GM12892 (cell line): Measurements from ENCODE around the gene SLC5A5.

Experiments
- POLR2A ChIP-seq: IDR thresholded peaks from 2 replicates; pipeline ENCODE4 v1.6.1; 2011; ENCODE audit warnings: low read depth, low read length, control low read depth
- POLR2AphosphoS5 ChIP-seq: IDR thresholded peaks from 2 replicates; pipeline ENCODE4 v1.6.1; 2011; ENCODE audit warnings: low read depth, low read length, control low read depth
- TAF1 ChIP-seq: IDR thresholded peaks from 2 replicates; pipeline ENCODE4 v1.6.1; 2011; ENCODE audit warnings: low read depth, mild to moderate bottlenecking, control low read depth, low read length, borderline replicate concordance

DNA sequence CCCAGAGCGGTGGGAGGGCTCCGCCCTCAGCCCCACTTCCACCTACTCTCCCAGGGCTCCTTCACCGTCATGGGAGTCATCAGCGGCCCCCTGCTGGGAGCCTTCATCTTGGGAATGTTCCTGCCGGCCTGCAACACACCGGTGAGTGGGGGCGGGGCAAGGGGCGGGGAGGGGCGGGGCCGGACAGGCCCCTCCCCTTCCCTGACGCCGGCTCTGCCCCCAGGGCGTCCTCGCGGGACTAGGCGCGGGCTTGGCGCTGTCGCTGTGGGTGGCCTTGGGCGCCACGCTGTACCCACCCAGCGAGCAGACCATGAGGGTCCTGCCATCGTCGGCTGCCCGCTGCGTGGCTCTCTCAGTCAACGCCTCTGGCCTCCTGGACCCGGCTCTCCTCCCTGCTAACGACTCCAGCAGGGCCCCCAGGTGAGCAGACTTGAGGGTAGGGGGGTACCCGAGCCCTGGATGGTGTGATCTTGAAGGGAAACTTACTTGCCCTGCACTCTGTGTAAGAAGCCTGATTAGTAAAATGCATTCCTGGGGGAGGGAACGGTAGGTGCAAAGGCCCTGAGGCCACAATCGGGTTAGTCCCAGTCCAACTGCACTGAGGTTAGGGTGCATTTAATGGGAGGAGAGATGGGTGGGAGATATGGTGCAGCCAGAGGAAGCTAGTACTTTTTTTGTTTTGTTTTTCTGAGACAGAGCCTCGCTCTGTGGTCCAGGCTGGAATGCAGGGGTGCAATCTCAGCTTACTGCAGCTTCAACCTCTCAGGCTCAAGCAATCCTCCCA is 12.1 kb downstream of the SLC5A5 start:
- TF ChIP-seq TAF1 (no peak), POLR2A (no peak), POLR2AphosphoS5 (no peak)
